Epithelial cell of esophagus (primary cell): ENCODE data around the gene APC.

Experiments used
- DNase-seq: peaks from one replicate; pipeline ENCODE4 v3.0.0; 2010; ENCODE audit warnings: low read depth
- H3K4me3 ChIP-seq: 2 replicates; pipeline ENCODE4 v1.5.1; 2011; ENCODE audit warnings: mild to moderate bottlenecking, low read length, control low read depth
- TF ChIP-seq, protein P1 (sequence below): IDR thresholded peaks from 2 replicates; pipeline ENCODE4 v1.5.1; 2011; ENCODE audit warnings: low read depth, mild to moderate bottlenecking, low read length, control low read depth, inconsistent platforms; ENCODE audit not compliant: insufficient read depth; ENCODE audit errors: missing control alignments

Gene APC

DNA sequence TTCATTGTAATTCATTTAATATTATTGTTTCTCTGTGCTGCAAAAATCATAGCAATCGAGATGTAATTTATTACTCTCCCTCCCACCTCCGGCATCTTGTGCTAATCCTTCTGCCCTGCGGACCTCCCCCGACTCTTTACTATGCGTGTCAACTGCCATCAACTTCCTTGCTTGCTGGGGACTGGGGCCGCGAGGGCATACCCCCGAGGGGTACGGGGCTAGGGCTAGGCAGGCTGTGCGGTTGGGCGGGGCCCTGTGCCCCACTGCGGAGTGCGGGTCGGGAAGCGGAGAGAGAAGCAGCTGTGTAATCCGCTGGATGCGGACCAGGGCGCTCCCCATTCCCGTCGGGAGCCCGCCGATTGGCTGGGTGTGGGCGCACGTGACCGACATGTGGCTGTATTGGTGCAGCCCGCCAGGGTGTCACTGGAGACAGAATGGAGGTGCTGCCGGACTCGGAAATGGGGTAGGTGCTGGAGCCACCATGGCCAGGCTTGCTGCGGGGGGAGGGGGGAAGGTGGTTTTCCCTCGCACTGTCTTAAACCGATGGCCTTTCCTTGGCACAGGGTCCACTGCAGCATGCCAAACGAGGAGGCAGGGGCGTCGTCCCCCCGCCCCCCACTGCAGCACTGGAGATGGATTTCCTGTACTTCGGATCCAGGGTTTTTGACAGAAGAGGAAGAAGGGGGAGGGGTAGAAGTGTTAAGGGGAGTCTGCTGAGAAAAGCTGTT lies at the start of gene APC:
Gene APC, plus strand, starts transcription at position 423 of the 728 bp plus-strand sequence. CDS start 17,006 bp downstream, outside the sequence.
- TF ChIP-seq, protein P1, sequence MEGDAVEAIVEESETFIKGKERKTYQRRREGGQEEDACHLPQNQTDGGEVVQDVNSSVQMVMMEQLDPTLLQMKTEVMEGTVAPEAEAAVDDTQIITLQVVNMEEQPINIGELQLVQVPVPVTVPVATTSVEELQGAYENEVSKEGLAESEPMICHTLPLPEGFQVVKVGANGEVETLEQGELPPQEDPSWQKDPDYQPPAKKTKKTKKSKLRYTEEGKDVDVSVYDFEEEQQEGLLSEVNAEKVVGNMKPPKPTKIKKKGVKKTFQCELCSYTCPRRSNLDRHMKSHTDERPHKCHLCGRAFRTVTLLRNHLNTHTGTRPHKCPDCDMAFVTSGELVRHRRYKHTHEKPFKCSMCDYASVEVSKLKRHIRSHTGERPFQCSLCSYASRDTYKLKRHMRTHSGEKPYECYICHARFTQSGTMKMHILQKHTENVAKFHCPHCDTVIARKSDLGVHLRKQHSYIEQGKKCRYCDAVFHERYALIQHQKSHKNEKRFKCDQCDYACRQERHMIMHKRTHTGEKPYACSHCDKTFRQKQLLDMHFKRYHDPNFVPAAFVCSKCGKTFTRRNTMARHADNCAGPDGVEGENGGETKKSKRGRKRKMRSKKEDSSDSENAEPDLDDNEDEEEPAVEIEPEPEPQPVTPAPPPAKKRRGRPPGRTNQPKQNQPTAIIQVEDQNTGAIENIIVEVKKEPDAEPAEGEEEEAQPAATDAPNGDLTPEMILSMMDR, result no peak
- peak; percentile 92 for DNase-seq
- H3K4me3 ChIP-seq, result peak within 1 kb of the TSS; percentile 86

DNA sequence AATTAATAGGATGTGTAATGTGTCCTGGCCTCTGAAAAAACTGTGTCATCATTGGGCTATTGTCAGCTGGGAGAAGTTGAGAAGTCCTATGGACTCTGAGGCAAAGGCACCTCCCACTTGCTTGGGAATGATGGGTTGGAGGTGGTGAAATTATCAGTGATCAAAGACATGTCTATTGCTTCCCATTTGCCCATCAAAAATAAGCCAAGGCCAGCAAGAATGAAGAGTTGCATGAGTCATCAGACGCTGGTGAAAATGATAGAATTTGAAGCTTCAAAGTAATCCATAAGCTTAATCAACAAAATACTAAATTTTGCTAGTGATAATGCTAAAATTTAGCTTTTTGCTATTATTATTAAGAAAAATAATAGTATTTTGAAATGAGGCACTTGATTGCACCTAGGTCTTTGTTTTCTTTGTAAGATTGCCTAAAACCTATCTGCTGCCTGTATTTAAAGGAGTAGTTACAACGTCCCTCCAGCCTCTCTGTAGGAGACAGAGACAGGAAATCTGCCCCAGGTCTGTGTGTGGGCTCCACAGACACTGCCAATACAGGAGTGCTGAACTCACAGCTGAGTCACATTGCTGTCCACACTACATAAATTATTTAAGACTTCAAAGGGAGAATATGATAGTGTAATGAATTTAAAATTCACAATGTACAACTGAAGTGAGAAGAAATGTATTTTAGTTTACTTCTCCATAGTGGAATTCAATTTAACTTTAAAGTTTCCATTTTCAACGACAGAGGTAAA lies 48.4 kb upstream of the APC start:
- DNase-seq, result peak; percentile 21
- TF ChIP-seq, protein P1, result no peak
- no peak overlapping the region for H3K4me3 ChIP-seq

DNA sequence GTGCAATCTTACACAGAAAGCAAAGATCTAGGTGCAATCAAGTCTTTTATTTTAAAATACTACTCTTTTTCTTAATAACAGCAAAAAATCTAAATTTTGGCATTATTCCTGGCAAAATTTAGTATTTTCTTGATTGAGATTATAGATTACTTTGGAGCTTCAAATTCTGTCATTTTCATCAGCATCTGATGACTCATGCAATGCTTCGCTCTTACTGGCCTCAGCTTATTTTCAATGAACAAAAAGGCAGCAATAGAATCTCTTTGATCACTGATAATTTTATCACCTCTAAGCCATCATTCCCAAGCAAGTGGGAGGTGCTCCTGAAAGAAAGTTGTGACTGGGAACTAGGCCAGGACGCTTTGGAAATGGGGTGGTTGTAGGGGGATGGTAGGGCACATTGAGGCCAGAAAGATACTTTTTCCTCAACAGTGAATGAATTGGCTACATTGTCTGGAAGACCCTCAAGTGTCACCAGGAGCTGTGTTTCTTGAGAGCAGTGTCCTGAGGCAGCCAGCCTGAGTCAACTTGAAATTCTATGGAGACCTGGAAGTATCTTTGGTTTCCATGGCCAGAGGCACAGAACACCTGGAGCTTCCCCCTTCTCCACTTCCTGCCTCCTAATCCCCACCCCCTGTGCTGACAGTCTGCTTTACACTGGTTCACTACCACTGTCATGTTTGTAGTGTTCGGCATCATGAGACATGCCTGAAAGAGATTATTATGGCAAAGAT lies 46.9 kb upstream of the APC start:
- DNase-seq, result no peak

DNA sequence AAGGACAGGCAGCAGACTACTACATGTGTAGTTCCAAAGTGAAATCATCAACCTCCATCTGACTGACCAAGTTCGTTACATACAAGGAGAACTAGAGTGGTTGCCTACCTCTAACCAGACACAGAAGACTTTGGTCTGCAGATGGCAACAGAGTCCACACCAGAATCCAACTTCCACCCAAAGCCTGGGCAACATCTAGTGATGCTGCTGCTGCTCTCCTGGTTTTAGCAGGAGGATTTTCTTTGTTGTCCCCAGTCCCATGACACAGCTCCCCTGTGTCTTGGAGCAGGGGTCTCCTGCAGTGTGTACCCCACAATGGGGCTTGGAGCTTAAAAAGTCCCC lies 46.4 kb upstream of the APC start:
- DNase-seq, result no peak
- TF ChIP-seq, protein P1, result no peak
- no peak overlapping the region for H3K4me3 ChIP-seq

More for the DNA sequence above, 46.9 kb upstream of the APC start:
- TF ChIP-seq, protein P1, result no peak
- no peak overlapping the region for H3K4me3 ChIP-seq

DNA sequence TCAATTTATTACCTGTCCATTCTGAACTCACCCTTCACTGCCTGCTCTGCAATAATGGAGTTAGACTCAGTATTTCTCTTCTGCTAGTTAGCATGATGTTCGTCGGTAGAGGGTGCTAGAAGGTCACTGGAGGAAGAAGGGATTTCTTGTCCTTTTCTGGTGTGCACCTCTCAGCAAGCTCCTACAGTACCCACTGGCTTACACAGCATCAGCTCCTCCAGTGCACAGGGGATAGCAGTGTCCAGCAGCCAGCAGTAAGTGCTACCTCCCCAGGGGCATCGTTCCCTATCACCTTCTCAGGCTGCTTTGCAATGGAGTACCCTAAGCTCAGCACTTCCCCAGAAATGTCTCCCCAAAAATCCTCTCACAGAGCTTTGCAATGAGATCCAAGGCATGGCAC lies 45.9 kb upstream of the APC start:
- H3K4me3 ChIP-seq, result no peak overlapping the region
- peak; percentile 31 for DNase-seq
- TF ChIP-seq, protein P1, result peak; percentile 39

DNA sequence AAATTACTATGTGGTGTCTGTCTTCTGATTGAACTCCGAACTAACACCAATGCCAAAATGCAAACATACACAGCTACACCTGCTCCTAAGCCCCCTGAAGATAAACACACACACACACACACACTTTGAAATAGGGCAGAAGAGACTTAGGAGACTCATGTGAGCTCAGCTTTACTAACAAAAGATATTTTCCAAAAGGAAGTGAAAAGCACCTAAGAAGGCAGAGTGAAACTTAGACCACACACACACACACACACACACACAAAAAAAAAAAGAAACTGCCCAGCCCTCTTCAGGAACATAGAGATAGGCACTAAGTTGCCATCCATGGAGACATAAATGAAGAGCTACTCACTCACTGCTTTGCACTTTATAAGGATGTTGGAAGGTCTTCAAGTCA lies 45.2 kb upstream of the APC start:
- TF ChIP-seq, protein P1, result no peak
- no peak overlapping the region for H3K4me3 ChIP-seq
- no peak for DNase-seq
